ENCODE measurements around the gene TGM6.

TGM6 gene

DNA sequence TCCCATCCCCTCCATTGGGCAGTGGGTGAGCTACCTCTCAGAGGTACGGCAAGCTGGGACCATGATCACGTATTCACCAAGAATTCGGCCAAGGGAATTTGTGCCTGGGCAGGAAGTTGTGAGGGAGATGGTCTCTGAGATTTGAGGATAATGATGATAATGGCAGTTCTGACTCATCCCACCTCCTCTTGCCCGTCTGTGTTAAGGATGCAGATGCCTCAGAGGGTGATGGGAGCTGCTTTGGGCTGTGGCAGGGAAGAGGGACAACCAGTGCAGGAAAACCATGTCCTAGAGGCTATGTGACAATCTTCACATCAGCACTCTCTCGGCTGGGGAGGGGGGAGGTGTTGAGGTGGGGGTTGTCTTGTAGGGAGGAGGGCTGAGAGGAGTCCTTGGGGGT lies 4.3 kb downstream of the TGM6 start:
- no peak overlapping the region for H3K4me3 ChIP-seq (ENCODE audit: control insufficient read depth, low read depth, low read length)
- no peak for DNase-seq (ENCODE audit: low read depth)
- TF ChIP-seq, protein P1, sequence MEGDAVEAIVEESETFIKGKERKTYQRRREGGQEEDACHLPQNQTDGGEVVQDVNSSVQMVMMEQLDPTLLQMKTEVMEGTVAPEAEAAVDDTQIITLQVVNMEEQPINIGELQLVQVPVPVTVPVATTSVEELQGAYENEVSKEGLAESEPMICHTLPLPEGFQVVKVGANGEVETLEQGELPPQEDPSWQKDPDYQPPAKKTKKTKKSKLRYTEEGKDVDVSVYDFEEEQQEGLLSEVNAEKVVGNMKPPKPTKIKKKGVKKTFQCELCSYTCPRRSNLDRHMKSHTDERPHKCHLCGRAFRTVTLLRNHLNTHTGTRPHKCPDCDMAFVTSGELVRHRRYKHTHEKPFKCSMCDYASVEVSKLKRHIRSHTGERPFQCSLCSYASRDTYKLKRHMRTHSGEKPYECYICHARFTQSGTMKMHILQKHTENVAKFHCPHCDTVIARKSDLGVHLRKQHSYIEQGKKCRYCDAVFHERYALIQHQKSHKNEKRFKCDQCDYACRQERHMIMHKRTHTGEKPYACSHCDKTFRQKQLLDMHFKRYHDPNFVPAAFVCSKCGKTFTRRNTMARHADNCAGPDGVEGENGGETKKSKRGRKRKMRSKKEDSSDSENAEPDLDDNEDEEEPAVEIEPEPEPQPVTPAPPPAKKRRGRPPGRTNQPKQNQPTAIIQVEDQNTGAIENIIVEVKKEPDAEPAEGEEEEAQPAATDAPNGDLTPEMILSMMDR (conservative IDR thresholded peaks at IDR 0.05; ENCODE audit: control insufficient read depth, insufficient read depth, low read depth, low read length) = no peak

DNA sequence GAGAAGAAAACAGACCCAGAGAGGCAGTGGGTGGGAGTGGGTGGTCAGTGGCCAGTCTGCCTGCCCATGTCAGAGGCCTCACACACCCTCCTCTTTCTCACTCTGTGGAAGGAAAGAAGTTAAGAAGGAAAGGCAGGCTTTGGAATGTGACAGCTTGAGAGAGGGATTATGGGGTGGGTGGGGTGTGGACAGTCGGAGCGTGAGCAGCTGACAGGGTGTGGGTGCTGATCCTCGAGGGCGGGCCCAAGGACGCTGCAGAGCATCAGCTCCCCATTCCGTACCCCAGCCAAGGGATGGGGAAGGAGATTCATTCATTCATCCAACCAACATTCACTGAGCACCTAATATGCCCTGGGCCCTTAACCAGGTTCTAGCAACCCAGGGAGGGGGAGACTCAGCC lies 4.8 kb downstream of the TGM6 start:
- no peak for DNase-seq (ENCODE audit: low read depth)
- no peak overlapping the region for H3K4me3 ChIP-seq (ENCODE audit: control insufficient read depth, low read depth, low read length)
- TF ChIP-seq, protein P1 (conservative IDR thresholded peaks at IDR 0.05; ENCODE audit: control insufficient read depth, insufficient read depth, low read depth, low read length) = no peak

DNA sequence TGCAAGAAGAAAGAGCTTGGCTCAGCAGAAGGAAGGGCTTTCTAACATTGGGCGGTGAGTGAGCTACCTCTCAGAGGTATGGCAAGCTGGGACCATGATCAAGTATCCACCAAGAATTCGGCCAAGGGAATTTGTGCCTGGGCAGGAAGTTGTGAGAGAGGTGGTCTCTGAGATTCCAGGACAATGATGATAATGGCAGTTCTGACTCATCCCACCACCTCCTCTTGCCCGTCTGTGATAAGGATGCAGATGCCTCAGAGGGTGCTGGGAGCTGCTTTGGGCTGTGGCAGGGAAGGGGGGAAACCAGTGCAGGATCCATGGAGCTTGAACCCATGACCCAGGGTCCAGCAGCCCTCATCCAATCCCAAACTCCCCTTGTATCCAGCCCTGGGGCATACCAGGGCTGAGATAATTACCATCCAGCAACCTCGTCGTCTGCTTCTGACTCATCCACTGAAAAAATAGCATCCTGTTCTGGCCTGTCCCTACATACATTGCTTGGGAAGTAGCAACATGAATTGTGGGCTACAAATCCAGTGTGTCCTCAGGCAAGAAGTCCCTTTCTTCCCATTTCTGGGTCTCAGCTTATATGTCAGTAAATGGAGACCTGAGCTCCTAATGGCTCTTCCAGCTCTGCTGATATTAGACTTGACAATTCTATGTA lies 5.9 kb downstream of the TGM6 start:
- no peak overlapping the region for H3K4me3 ChIP-seq (ENCODE audit: control insufficient read depth, low read depth, low read length)
- DNase-seq (ENCODE audit: low read depth) = peak; percentile 43
- TF ChIP-seq, protein P1 (conservative IDR thresholded peaks at IDR 0.05; ENCODE audit: control insufficient read depth, insufficient read depth, low read depth, low read length) = no peak

DNA sequence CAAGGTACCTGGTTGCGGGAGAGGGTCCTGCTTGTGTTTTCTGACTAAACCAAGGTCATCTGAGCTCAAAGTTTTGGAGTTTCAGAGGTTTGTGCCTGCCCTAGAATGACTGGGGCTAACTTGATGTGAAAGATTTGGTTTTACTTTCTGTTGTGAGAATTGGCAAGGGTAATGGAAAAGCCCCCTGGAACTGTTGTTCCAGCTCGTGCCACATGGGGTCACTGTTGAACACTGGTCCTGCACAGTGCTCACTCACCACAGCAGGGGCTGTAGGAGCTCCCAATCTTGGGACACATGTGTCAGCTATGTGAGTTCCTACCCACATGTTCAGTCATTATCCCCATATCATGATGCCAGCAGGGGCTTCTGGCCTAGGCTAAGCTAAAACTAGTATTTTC lies 6.5 kb downstream of the TGM6 start:
- DNase-seq (ENCODE audit: low read depth) = peak; percentile 43

DNA sequence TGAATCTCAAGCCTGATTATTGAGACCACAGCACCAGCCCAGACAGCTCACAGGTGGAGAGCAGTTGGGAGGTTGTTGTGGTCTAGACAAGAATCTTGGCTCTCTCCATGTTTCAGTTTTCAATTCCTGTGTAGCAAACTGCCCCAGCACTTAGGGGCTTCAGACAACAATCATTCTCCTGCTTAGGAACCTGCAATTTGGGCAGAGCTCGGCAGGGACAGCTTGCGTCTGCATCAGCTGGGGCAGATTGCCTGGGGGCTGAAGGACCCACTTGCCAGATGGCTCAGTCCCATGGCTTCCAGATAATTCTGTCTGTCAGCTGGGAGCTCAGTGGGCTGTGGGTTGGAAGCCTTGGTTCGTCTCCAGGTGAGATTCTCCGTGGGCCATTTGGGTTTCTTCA lies 6.9 kb downstream of the TGM6 start:
- TF ChIP-seq, protein P1 (conservative IDR thresholded peaks at IDR 0.05; ENCODE audit: control insufficient read depth, insufficient read depth, low read depth, low read length) = no peak
- DNase-seq (ENCODE audit: low read depth) = no peak
- no peak overlapping the region for H3K4me3 ChIP-seq (ENCODE audit: control insufficient read depth, low read depth, low read length)

More for the DNA sequence above, 6.5 kb downstream of the TGM6 start:
- TF ChIP-seq, protein P1 (conservative IDR thresholded peaks at IDR 0.05; ENCODE audit: control insufficient read depth, insufficient read depth, low read depth, low read length) = peak; percentile 60
- H3K4me3 ChIP-seq (ENCODE audit: control insufficient read depth, low read depth, low read length) = no peak overlapping the region

DNA sequence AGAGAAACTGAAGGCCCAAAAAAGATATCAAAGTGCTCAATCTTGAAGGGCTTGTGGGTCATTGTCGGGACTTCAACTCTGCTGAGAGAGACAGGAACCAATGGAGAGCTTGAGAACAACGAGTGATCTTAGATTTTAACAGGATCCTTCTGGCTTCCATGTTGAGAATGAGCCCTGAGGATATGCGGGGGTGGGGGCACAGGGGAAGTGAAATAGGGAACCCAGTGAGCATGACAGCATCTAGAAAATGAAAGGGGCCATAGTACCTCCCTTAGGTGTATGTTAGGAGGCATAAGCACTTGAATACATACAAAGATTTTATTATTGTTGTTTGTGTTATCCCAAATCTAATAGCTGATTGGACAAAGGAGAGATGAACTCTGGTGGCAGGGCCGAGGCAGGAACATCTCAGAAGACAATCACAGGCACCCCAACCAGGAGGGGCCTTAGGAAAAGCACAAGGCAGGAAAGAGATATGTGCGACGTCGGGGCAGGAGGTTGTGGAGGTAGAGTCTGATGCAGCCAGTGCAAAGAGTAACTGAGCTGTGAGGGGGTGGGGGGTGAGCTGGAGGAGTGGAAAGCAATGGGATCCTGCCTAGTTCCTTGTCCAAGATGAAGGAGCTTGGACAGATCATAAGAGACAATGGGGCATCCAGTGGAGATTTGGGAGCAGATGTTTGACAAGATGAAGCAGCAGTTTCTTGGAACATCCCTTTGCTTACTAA lies 10.4 kb downstream of the TGM6 start:
- TF ChIP-seq, protein P1 (conservative IDR thresholded peaks at IDR 0.05; ENCODE audit: control insufficient read depth, insufficient read depth, low read depth, low read length) = no peak
- H3K4me3 ChIP-seq (ENCODE audit: control insufficient read depth, low read depth, low read length) = no peak overlapping the region
- no peak for DNase-seq (ENCODE audit: low read depth)

Measured in fibroblast of mammary gland (primary cell).